GM10847 (cell line): ENCODE results near the gene AUH.

Experiments used
- POLR2A ChIP-seq: IDR thresholded peaks from 2 replicates; pipeline ENCODE4 v1.6.1; 2011; ENCODE audit not compliant: insufficient read length; ENCODE audit errors: extremely low read depth

Gene AUH

DNA sequence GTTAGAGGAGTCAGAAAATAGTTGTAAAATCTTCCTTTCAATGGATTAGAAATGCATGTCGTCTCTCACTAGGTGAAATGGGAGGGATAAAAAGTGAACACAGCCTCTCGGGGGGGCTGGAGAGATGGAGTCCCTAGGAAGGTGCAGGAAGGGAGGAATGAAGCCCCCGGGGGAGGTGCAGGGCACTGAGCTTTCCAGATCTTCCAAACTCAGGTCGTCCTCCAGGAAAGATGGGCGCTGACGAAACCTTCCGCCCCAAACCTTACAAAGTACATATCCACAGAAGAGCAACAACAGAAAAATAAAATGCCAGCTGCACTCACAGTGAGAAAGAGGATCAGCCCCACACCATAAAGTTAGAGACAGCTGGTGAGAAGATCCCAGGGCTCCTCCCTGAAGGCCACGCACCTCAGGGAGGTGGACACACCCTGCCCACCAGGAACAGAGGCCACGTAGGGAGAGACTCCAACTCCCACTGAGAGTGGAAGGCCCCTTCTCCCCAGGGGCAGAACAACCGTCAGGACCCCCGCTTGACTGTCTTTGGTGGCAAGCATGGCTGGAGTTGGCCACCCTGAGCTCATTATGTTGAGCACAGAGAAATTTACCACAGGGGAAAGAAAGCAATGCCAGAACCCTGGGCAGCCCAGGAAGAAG is 174.3 kb downstream of the AUH start:
- TF ChIP-seq POLR2A = no peak

DNA sequence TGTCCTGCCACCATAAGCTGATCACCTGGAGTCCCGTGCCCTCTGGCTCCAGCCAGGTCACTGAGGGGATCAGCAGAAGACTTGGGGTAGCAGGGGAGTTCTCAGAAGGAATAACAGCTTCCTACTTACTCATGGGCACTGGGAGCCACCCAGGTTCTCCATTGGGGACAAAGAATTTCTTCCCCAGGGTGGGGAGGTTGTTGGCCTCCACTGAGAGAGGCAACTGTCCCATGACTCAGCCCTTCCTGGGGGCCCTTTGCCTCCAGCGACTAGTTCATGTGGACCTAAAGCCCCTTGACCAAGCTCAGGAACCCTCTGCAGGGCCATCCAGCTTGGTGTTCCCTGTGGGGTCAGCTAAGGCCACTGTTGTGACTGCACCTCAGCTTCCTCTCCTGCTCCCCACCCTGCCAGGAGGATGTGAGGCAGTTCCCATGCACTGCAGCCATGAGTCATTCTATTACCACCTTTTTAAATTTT is 175.0 kb downstream of the AUH start:
- no peak for TF ChIP-seq POLR2A

DNA sequence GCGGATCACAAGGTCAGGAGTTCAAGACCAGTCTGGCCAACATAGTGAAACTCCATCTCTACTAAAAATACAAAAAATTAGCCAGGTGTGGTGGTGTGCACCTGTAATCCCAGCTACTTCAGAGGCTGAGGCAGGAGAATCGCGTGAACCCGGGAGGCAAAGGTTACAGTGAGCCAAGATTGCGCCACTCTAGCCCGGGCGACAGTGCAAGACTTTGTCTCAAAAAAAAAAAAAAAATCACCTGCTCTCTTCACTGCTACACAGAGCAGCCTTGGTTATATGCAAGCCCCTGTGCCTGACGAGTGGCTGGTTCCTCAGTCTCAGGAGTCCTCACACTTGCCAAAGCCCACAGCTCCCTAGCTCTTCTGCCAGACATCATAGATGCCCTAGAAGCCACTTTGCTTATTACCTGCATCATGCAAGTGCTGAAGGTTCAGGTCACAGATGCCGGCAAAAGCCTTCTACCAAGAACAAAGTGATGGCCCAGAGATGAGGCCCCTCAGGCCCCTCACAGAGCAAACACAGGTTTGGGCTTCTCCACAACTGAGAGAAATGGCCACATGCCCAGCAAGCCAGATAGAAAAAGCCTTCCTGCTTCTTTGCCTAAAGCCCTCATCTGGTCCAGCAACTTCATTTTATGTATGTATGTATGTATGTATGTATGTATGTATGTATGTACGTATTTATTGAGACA is 176.4 kb downstream of the AUH start:
- no peak for TF ChIP-seq POLR2A

DNA sequence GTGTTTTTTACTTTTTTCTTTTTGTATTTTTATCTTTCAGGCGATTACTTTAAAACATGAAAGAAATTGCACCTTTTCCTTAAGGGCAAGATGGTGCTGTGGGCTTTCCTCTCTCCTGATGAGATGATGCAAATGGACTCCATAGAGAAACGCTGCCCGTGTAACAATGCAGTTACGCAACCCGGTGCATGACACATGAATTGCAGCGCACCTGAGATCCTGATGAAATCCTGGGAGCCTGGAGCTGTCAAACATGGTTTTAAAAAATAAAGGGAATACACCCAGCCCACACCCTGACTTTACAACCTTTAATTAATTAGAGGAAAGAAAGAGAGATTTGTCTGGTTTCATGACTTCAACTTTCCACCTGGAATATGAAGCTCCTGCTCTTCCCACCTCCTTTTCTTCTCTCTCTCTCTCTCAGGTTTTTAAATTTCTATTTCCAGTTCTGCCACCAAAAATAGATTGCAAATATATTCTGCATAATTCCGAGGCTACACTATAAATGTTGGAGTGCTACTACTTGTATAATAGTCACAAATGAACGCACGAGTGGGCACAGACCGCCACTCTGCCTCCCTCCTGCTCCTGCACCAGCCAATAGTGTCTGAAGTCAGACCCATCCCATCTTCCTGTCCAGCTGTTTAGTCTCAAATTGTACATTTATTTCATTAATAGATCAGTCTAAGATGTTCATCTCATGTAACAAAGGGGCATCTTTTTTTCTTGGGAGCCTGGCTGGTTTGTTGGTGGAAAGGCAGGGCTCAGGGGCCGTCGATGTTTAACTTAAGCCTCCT is 179.1 kb downstream of the AUH start:
- no peak for TF ChIP-seq POLR2A

DNA sequence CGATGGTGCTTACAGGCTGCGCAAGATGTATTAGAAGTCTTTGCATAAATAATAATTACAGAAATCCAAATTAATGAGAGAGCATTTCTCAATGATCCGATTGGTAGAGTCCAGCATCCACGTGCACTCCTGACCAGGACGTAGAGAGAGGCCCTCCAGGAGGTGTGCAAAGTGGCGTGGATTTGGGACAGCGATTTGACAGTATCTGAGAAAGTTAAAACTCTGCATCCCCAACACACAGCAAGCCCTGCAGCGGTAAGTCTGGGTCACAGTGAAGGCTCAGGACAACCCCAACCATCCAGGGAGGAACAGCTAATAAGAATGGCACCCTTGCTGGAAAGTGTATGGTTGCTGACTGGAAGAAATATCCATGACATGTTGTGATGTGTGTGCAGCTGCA is 180.2 kb downstream of the AUH start:
- no peak for TF ChIP-seq POLR2A

DNA sequence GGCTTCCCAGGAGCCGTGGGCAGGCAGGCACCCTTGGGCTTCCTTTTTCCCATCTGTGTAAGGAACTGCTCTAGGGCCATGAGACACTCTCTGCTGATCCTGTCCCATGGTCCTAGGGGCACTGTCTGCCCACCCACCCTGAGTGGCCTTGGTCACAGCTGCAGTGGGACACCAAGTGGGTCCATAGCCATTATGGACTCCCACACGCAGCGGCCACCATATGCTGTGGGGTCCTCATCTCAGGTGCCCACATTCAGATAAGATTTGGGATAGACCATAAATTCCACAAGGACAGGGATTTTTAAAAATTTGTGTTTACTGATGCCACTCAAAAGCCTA is 180.8 kb downstream of the AUH start:
- no peak for TF ChIP-seq POLR2A

DNA sequence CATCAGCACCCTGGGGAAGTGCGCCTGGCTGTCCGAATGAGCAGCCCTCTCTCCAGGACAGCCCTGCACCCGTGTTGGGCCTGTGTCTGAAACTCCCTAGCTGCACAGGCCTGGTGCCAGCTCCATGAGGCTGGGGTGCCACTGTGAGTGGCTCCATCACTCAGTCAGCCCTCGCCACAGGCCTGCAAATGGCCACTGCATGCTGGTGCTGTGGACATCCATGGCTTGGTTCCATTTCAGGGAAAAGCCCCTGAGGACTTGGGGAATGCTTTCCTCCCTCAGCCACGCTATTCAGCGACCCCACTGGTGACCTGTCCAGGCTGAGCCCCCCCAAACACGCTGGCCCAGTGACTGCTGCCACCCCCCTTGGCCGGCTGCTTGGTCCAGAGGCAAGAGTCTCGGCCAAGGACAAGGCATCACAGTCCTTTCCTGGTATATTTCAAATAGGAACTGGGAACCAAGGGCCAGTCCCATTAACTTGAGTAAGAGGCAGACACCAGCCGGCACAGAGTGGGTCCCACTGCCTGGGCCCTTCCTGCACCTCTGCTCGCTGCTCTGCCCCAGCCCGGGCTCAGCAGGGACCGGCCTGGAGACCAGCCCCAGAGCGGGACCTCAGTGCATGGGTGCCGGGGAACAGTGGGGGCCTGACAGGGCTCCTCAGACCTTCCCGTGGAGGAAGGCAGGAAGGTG is 181.3 kb downstream of the AUH start:
- TF ChIP-seq POLR2A = no peak

DNA sequence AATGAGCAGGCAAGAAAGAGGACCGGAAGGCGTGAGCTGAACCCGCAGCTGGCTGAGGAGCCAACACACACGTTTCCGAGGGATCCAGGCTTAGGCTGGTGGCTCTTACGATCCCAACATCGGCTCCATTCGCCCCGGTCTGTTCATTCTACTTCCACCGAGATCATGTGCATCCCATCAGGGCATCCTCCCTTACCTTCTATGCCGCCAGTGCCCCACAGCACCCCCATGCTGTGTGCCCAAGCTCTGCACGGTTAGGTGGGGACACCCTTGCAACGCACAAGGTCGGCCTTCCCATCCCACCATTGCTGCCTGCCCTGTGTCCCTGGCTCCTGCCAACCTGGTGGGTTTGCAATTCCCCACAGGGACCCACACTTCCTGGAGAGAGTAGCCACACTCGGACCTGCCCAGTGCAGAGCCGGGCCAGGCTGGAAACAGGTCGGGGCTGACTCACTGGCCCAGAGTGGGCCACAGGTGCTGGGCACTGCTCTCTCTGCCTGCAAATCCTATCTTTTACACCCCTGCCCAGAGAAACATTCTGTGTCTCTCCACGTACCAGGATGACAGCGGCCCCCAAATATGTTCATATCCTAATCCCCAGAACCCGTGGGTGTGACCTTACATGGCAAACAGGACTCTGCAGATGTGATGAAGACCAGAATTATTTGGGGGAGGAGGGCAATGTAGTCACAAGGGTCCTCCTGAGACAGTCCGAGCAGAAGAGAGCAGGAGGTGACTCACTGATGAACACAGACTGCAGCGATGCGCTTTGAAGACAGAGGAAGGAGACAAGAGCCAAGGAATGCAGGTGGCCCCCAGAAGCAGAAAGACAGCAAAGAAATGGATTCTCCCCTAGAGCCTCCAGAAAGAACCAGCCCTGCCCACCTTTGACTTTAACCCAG is 182.2 kb downstream of the AUH start:
- TF ChIP-seq POLR2A = no peak

DNA sequence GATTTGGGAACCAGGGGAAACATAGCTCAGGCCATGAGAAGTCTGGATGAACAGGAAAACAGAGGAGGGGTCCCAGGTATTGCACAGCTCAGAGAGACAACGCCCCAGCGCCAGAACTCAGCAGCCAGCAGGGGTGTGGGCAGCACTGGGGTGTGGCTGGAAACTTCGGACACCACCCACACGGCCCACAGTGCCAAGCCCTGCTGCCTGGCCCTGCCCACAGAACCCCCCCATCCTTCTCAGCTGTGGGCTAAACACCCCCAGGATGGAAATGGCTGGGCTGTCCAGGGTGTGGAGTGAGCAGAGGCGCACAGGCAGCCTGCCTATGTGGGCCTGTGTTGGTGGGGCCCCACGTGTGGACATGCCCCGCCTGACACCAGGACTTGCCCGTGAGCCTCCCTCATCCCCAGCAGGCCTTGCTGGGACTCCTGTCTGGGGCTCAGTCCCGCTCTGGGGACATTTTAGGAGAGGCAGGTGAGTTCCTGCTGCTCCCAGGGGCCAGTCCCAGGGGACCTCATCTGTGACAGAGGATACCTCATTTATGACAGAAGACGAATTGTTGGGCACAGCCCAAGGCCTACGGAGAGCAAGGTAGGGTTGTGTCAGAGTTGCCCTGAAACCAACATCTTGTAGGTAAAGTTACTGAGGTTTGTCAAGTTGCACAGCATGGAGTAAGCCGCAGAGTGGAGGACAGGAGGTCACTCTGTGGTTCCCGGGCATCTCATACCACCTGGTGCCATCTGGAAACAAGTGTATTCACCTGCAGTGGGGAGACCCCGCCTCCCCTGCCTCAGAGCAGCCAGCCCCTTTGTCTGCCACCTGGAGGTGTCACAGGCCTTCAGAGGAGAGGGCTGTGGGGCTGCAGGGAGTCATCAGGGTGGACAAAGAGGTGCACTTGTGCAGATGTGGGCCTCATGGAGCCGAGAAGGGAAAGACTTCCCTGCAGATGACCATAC is 183.2 kb downstream of the AUH start:
- no peak for TF ChIP-seq POLR2A

DNA sequence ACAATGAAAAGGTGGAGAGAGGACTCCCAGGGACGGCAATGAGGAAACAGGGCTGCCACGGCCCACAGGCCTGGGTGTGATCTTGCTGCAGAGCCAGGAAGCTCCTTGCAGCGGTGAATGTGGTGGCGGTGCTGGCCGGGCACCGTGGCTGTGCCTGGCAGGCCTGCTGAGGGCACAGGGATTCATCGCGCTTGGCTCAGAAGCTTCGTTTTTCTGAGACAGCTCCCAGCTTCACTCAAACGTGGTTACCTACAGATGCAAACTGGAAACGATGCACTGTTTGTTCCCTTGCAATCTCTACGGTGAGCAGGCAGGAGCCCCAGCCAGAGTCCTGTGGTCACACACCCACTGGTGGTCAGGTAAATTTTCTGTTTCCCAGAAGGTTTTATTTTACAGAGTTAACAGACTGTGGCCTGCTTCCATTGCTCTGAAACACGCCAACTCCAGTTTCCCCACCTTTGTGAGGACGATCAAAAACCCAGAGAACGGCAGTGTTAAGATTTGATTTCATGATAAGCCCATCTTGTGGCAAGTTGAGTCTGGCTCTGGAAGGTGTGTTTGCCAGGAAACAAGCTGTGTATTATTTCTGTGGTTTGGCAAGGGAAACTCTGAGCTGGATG is 183.9 kb downstream of the AUH start:
- TF ChIP-seq POLR2A = no peak

DNA sequence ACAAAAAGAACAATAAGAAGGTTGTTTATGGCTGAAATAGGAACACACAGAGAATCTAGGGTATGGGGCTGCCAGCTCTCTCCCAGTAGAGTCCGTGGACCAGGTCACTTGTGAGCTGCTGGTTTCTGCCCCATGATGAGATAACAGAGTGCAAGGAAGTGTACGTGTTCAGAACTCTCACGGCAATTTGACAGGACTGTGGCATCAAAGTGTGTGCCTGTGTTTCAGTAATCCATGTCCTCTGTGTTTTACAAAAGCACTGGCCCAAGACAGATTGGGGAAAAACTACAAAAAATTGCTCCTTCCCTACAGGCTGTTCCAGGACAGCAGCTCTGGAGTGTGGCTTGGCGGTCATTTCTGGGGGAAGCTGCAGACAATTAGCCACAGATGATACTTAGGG is 184.6 kb downstream of the AUH start:
- TF ChIP-seq POLR2A = no peak

DNA sequence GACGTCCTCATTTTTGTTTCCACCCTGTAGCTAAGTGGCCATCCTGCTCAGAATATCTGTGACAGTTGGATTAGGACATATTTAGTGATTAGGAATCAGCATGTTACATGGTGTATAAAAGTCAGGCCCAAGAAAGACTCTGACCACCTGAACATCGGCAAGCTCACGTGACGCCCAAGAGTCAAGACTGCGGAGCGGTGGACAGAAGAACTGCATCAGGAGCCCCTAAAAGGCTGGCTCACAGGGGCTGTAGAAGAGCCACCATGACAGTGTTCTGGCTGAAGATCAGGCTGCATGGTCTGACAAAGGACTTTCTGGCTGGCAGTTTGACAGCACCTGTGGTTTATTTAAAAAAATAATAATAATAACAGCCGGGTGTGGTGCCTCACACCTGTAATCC is 185.3 kb downstream of the AUH start:
- TF ChIP-seq POLR2A = no peak

DNA sequence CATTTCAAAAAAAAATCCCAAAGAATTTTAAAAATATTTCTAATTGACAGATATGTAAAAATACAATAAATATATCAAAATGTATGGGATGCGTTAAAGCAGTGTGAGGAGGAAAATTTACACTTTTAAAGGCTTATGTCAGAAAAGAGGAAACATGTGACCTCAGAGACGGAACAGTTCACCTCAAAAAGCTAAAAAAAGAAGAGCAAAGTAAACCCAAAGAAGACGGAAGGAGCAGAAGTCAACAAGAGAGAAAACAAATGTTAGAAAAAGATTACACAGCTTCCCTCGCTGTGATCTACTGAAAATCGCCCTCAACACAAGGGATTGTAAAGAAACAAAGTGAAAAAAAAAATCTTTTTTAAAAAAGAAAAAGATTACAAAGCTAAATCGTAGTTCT is 186.9 kb downstream of the AUH start:
- TF ChIP-seq POLR2A = no peak
